Activated T-helper 17 cell treated with anti-CD3 and anti-CD28 coated beads, Interleukin-2, amount 50 U/mL, for 72 hours (primary cell): ENCODE results near the gene LRP10. TPM values are rescaled to one million over a fixed set of nuclear protein-coding genes. Genes with fewer than 3 reads are reported as not detected.

Experiments used
- ATAC-seq: fragments of 150-1000 bp; cut with Tn5 transposase; replicated peaks from 2 replicates; pipeline ENCODE4 v1.10.0; 2021; ENCODE audit warnings: mild to moderate bottlenecking, moderate library complexity
- H3K27ac Mint-ChIP-seq: one replicate; pipeline ENCODE4 v1.8.0; 2022; ENCODE audit warnings: mixed read lengths
- H3K27me3 Mint-ChIP-seq: one replicate; pipeline ENCODE4 v1.8.0; 2022; ENCODE audit warnings: mixed read lengths
- H3K36me3 Mint-ChIP-seq: one replicate; pipeline ENCODE4 v1.8.0; 2022; ENCODE audit warnings: low read depth, mild to moderate bottlenecking, mixed read lengths
- H3K4me1 Mint-ChIP-seq: one replicate; pipeline ENCODE4 v1.8.0; 2022; ENCODE audit warnings: mixed read lengths
- H3K4me3 Mint-ChIP-seq: one replicate; pipeline ENCODE4 v1.8.0; 2022; ENCODE audit warnings: mild to moderate bottlenecking, mixed read lengths
- H3K9me3 Mint-ChIP-seq: one replicate; pipeline ENCODE4 v1.8.0; 2022; ENCODE audit warnings: mixed read lengths
- total RNA-seq, 2 donors: library from RNA; stranded (reverse); gene quantifications; one replicate each; pipeline ENCODE4 v1.2.3, GENCODE V29; 2022

The LRP10 gene
- total RNA-seq, 2 donors from 2014 or later: 61.3 to 78.1 TPM

DNA sequence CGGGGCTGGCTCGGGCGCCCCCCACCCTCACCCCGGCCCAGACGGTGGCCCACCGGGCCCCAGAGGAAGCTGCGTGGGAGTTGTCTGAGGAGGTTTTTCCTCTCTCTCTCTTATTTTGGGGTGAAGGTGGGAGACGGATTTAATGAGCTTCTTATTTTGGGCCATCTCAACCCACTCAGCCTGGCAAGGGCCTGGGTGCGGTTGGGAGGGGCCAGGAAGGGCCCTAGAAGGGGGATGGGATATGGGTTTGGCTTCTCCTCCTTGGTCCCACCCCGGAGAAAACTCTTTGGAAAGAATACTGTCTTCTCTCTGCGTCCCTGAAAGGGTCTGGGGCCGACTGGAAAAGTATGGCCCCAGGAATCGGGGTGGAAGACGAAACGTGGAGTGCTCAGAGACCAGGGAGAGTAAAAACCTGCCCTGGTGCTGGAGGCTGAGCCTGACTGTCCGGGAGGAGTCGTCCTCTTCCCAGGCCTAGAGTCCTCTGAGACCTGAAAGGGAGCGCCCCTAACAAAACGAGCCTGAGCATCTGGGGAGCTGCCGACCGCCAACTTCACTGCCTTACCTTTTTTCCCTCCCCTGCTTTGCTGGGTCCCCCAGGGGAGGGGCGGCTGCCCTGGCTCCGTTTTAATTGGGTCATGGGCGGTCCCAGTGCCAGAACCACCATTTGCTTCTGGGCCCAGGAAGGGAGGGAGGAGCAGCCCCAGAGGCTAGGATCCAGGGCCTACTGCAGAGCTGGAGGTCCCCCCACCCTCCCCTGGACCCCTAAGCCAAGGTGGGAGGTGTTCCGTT is 33.6 kb upstream of the LRP10 start:
- Mint-ChIP-seq H3K36me3 (peaks cover 40% of the 10 kb centered on the region), H3K9me3 (no peaks in the 10 kb centered on the region), H3K4me3 (peak overlapping the region; percentile 26), H3K27ac (no peak overlapping the region), H3K27me3 (peaks cover 12% of the 10 kb centered on the region), H3K4me1 (peaks cover 4% of the 10 kb centered on the region)
- ATAC-seq: no peak

DNA sequence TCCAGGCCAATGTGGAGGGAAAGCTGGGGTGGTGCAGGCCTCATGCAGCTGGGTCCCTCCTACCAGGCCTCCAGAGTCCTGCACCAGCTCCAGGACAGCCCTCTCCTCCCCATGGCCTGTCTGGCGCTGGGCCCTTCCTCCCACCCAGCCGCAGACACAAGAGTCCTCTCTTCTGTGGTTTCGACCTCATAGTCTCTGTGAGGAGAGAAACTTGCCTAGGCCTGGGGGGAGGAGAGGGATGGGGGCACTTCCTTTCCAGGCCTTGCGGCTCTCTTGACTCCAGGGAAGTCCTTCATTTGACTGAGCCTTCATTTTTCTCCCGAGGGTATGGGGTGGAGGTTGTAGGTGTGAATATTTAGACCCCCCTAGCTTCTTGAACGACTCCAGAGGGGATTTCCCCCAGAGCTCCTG is 32.9 kb upstream of the LRP10 start:
- peaks cover 33% of the 10 kb centered on the region for H3K36me3 Mint-ChIP-seq
- H3K27me3 Mint-ChIP-seq: peaks cover 15% of the 10 kb centered on the region
- no peak overlapping the region for H3K27ac Mint-ChIP-seq
- no peak for ATAC-seq
- no peaks in the 10 kb centered on the region for H3K9me3 Mint-ChIP-seq
- peaks cover 4% of the 10 kb centered on the region for H3K4me1 Mint-ChIP-seq
- H3K4me3 Mint-ChIP-seq: no peak overlapping the region

DNA sequence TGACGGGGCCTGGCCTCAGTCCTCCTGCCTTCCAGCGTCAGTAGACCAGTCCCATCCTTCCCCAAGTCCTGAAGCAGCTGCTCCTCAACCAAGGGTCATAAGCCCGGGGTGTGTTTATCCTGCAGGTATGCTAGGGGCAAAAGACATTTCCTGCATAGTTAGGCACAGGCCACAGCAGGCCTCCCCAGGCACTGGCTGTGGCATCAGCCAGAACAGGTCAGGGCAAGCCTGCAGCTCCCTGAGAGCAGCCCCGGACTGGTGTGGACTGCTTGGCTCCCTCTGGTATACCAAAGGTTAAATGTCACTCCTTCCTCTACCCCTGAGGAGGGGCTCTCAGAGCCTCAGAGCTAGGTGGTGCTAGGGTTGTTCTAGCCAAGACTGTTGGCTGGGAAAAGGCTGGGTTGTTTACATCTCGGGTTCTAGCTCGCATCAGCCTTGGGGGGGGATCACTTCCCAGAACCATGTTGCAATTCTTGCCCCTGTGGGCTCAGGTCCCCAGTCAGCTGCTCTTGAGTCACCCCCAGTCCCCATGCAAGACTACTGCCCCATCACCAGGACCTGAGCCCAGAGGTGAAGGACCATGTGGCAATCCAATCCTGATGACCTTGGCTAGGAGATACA is 32.3 kb upstream of the LRP10 start:
- Mint-ChIP-seq H3K4me1 (peaks cover 4% of the 10 kb centered on the region), H3K9me3 (no peaks in the 10 kb centered on the region)

GRCh38 chr14:22841311-22841710 is 30.2 kb upstream of the LRP10 start:
- Mint-ChIP-seq H3K9me3 (no peaks in the 10 kb centered on the region), H3K4me1 (peaks cover 4% of the 10 kb centered on the region), H3K36me3 (peaks cover 6% of the 10 kb centered on the region), H3K4me3 (no peak overlapping the region), H3K27ac (no peak overlapping the region), H3K27me3 (peaks cover 23% of the 10 kb centered on the region)
- ATAC-seq: no peak

More for the DNA sequence above, 32.3 kb upstream of the LRP10 start:
- no peak for ATAC-seq
- peaks cover 15% of the 10 kb centered on the region for H3K27me3 Mint-ChIP-seq
- no peak overlapping the region for H3K4me3 Mint-ChIP-seq
- peaks cover 26% of the 10 kb centered on the region for H3K36me3 Mint-ChIP-seq
- no peak overlapping the region for H3K27ac Mint-ChIP-seq

DNA sequence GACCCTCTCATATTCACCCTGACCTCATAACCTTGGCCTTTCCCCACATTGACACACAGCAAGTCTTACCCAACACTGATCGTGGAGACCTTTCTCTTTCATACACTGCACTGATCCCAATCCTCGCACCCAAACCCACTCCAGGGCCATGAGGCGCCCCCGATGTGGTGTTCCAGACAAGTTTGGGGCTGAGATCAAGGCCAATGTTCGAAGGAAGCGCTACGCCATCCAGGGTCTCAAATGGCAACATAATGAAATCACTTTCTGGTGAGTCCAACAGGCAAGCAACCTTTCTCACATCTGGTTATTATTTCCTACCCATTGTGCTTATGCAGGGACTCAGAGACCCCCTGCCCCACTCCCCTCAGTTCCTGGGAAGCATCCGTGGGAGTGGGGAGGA is 29.8 kb upstream of the LRP10 start:
- no peak overlapping the region for H3K27ac Mint-ChIP-seq
- peaks cover 25% of the 10 kb centered on the region for H3K27me3 Mint-ChIP-seq
- H3K9me3 Mint-ChIP-seq: no peaks in the 10 kb centered on the region
- peaks cover 4% of the 10 kb centered on the region for H3K4me1 Mint-ChIP-seq
- H3K4me3 Mint-ChIP-seq: no peak overlapping the region
- peaks cover 6% of the 10 kb centered on the region for H3K36me3 Mint-ChIP-seq
- ATAC-seq: no peak

DNA sequence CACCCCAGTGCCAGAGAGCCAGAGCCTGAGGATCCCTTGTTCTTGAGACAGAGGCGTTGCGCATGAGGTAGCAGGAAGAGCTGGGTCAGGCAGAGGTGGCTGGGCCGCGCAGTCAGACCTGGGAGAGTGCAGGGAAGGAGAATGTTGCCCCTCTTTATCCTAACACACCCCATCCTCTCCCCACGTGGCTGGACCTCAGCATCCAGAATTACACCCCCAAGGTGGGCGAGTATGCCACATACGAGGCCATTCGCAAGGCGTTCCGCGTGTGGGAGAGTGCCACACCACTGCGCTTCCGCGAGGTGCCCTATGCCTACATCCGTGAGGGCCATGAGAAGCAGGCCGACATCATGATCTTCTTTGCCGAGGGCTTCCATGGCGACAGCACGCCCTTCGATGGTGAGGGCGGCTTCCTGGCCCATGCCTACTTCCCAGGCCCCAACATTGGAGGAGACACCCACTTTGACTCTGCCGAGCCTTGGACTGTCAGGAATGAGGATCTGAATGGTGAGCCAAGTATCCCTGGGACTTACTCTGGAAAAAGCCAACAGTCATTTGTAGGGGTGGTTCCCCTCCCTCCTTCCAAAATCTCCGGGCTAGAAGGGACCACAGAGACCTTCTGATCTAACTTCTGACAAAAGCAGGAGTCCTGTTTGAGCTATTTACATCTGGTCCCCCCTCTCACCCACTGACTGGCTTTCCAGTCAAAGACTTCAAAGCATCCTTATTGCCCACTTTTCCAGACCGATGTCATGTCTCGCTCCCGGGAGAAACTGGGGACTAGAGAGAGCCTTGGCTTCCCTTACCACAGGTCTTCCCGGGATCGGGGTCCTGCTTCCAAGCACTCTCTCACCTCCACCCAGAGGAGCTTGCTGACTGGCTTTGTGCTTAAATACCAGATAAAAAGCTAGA is 29.1 kb upstream of the LRP10 start:
- Mint-ChIP-seq H3K36me3 (no peaks in the 10 kb centered on the region), H3K27ac (no peak overlapping the region), H3K4me1 (peaks cover 4% of the 10 kb centered on the region), H3K9me3 (no peaks in the 10 kb centered on the region), H3K4me3 (no peak overlapping the region), H3K27me3 (peaks cover 20% of the 10 kb centered on the region)
- no peak for ATAC-seq

DNA sequence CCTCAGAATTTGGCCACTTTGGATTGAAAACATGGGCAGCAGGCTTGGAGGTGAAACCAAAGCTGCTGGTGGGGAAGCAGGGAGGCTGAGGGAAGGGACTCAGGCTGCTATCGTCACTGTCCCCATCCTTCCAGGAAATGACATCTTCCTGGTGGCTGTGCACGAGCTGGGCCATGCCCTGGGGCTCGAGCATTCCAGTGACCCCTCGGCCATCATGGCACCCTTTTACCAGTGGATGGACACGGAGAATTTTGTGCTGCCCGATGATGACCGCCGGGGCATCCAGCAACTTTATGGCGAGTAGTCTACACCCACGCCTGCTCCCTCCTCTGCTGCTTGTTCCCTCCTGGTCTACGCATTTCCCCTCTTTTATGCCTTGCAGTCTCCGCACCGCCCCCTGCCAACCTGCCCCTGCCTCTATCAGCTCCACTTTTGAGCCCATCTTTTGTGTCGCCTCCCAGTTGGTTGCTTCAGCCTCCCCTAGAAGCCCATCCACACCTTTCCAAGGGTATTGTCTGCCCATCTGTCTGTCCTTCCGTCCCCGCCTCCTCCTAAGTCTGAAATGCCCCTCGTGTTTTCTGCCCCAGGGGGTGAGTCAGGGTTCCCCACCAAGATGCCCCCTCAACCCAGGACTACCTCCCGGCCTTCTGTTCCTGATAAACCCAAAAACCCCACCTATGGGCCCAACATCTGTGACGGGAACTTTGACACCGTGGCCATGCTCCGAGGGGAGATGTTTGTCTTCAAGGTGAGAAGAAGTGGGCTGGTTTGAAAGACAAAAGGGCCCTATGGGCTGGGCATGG is 28.2 kb upstream of the LRP10 start:
- H3K4me3 Mint-ChIP-seq: no peak overlapping the region
- H3K36me3 Mint-ChIP-seq: no peaks in the 10 kb centered on the region
- no peaks in the 10 kb centered on the region for H3K9me3 Mint-ChIP-seq
- H3K27ac Mint-ChIP-seq: no peak overlapping the region
- peaks cover 16% of the 10 kb centered on the region for H3K27me3 Mint-ChIP-seq
- no peak for ATAC-seq
- H3K4me1 Mint-ChIP-seq: peaks cover 4% of the 10 kb centered on the region

DNA sequence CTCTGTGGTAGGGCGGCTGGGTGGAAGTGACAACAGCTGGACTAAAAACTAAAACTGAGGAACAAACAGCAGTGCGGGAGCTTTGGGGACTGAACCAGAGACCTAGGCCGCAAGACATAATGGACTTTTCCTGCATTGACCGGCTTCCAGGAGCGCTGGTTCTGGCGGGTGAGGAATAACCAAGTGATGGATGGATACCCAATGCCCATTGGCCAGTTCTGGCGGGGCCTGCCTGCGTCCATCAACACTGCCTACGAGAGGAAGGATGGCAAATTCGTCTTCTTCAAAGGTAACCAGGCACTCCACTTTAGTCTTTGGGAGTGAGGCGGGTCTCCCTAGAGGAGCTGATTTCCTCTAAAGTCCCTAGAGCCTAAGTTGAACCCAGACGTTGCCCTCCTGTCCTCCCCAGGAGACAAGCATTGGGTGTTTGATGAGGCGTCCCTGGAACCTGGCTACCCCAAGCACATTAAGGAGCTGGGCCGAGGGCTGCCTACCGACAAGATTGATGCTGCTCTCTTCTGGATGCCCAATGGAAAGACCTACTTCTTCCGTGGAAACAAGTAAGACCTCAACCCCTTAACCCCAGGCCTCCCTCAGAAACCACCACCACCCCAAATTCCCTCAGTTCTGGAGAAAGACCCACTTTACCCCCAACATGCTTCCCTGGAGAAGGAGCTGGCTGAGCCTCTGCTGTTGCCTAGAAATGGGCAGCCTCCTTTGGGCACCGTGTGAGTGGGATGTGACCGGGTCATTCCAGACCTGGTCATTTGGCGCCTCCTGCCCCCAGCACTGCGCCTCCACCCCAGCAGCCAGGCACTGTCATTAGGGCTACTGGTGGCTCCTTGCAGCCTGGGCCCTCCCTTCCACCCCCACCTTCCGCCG is 27.1 kb upstream of the LRP10 start:
- no peaks in the 10 kb centered on the region for H3K36me3 Mint-ChIP-seq
- H3K27ac Mint-ChIP-seq: no peak overlapping the region
- H3K27me3 Mint-ChIP-seq: peaks cover 12% of the 10 kb centered on the region
- no peaks in the 10 kb centered on the region for H3K4me1 Mint-ChIP-seq
- no peak for ATAC-seq
- H3K4me3 Mint-ChIP-seq: no peak overlapping the region
- H3K9me3 Mint-ChIP-seq: no peaks in the 10 kb centered on the region

GRCh38 chr14:22845103-22845394 is 26.5 kb upstream of the LRP10 start:
- H3K27me3 Mint-ChIP-seq: peaks cover 12% of the 10 kb centered on the region
- no peak for ATAC-seq
- no peaks in the 10 kb centered on the region for H3K4me1 Mint-ChIP-seq
- H3K27ac Mint-ChIP-seq: no peak overlapping the region
- H3K4me3 Mint-ChIP-seq: no peak overlapping the region
- H3K9me3 Mint-ChIP-seq: no peaks in the 10 kb centered on the region
- no peaks in the 10 kb centered on the region for H3K36me3 Mint-ChIP-seq

- no peak overlapping the region for H3K4me3 Mint-ChIP-seq
- H3K27ac Mint-ChIP-seq: no peak overlapping the region
- ATAC-seq: no peak
- H3K9me3 Mint-ChIP-seq: no peaks in the 10 kb centered on the region
- peaks cover 12% of the 10 kb centered on the region for H3K27me3 Mint-ChIP-seq
- no peaks in the 10 kb centered on the region for H3K36me3 Mint-ChIP-seq
- H3K4me1 Mint-ChIP-seq: peaks cover 1% of the 10 kb centered on the region
Measured at GRCh38 chr14:22845821-22846625, 25.5 kb upstream of the LRP10 start.

- ATAC-seq: no peak
- H3K4me3 Mint-ChIP-seq: no peak overlapping the region
- H3K36me3 Mint-ChIP-seq: no peaks in the 10 kb centered on the region
- peaks cover 4% of the 10 kb centered on the region for H3K4me1 Mint-ChIP-seq
- H3K27me3 Mint-ChIP-seq: peaks cover 12% of the 10 kb centered on the region
- no peak overlapping the region for H3K27ac Mint-ChIP-seq
- H3K9me3 Mint-ChIP-seq: no peaks in the 10 kb centered on the region
Measured at GRCh38 chr14:22846811-22847307, 24.7 kb upstream of the LRP10 start.

GRCh38 chr14:22847661-22848341 is 23.7 kb upstream of the LRP10 start:
- Mint-ChIP-seq H3K27me3 (peaks cover 12% of the 10 kb centered on the region), H3K36me3 (no peaks in the 10 kb centered on the region), H3K9me3 (no peaks in the 10 kb centered on the region), H3K4me3 (no peak overlapping the region), H3K4me1 (peaks cover 6% of the 10 kb centered on the region), H3K27ac (no peak overlapping the region)
- ATAC-seq: no peak
